HG03135 (cell line): ENCODE results near the gene COL4A2.

Source experiments
- ATAC-seq: cut with Tn5 transposase; IDR thresholded peaks from one replicate; pipeline ENCODE4 v1.9.1; 2021; ENCODE audit warnings: mild to moderate bottlenecking, moderate library complexity; ENCODE audit not compliant: unreplicated experiment

COL4A2 gene

DNA sequence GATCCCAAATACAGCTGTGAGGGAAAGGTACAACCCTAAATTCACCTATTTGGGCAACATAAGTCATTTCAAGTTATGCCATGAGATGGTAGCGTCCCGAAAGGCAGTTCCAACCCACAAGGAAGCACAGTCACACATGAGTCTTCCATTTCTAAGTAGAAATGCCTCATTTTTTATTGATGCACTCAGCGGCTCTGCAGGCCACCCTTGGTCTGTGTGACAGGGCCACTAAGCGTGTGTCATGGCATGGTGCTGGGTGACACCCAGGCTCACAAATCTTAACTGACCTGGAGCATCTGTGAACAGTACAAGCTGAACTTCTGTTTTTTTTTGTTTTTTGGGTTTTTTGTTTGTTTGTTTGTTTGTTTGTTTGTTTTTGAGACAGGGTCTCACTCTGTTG lies 239.3 kb downstream of the COL4A2 start:
- no peak for ATAC-seq

DNA sequence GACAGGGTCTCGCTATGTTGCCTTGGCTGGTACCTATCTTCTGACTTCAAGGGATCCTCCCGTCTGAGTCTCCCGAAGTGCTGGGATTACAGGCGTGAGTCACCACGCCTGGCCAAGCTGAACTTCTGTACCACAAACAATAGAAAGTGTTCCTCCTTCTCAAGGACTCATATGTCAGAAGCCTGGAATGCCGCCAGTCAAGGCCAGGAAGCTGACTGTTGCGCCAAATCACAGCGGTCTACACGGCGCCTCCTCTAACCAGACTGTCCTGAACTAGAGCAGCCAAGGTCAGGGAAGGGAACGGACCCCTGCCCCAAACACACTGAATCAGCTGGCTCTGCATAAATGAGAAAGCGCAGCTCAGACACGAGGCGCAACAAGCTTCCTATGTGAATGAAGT lies 239.8 kb downstream of the COL4A2 start:
- no peak for ATAC-seq

DNA sequence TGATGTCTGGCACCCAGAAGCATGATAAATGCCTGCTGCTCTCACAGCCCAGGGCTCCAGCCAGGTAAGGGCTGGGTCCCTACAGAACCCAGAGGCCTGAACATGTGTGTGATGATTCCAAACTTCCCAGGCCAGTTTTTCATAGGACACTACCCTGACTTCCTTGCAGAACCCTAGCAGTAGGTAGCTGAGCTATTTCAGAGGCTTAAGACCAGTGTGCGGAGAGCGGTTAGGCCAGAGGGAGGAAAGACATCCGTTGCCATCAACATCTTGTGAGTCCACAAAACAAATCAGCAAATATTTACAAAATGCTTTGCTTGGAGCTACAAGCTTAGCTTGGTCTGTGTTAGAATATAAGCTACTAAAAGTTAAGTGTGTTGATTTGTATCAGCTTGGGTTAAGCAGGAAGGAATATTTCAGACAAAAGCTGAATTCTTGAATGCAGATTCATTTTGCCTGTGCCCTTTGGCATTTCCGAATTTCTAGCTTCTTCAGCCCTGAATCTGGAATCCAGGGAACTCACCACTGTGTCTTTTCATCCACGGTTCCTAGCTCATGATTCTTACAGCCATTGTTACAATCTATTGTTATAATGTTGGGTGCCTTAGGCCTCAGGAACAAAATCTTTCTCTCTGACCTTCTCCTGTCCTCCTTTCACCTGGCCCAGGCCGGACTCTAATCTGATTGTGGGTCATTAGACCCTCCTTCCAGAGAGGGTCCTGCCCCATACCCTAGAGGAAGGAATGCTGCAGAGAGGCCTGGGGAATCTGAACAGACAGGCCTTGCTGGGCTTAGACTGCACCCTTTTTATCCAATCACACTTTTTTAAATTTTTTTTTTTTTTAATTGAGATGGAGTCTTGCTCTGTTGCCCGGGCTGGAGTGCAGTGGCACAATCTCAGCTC lies 242.1 kb downstream of the COL4A2 start:
- ATAC-seq: no peak

DNA sequence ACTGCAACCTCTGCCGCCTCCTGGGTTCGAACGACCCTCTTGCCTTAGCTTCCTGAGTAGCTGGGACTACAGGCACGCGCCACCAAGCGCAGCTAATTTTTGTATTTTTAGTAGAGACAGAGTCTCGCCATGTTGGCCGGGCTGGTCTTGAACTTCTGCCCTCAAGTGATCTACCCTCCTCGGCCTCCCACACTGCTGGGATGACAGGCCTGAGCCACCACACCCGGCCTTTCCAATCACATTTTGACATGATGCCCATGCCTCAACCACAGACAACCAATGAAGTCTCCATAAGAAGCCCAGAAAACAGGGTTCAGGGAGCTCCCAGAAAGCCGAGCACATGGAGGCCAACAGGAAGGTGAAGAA lies 242.7 kb downstream of the COL4A2 start:
- no peak for ATAC-seq

DNA sequence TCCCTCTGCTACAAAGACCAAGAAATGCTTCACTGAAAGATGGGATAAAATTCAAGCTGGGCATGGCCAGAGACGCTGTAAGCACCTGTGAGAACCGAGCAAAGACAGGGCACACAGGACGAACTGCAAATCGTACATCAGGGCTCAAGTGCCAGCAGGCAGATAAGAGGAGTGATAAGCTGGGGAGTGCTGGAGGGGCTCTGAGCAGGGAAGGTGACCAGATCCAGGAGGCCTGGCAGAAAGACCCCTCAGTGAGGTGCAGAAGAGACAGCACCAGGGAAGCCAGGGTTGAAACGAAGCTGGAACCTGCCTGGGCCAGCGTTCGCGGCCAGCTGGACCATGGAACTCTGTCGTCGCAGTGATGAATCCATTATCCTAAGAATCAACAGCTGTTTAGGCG lies 244.2 kb downstream of the COL4A2 start:
- no peak for ATAC-seq

DNA sequence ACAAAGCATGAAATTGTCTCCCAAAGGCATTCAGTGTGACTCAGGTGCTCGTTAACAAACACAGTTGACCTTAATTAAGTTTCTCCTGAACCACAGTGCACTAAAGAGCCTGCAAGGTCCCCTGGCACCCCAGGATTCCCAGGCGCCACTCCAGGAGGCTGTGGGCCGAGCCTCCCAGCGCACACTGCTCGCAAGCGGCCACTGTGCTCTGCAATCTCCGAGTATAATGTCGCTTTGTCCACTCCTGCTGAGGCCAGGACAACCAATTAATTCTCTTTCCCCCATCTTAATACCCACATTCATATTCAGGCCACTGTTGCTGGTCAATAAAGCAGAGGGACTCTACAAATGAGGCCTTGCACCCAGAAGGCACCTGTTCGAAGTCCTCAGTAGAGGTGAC lies 245.7 kb downstream of the COL4A2 start:
- no peak for ATAC-seq

DNA sequence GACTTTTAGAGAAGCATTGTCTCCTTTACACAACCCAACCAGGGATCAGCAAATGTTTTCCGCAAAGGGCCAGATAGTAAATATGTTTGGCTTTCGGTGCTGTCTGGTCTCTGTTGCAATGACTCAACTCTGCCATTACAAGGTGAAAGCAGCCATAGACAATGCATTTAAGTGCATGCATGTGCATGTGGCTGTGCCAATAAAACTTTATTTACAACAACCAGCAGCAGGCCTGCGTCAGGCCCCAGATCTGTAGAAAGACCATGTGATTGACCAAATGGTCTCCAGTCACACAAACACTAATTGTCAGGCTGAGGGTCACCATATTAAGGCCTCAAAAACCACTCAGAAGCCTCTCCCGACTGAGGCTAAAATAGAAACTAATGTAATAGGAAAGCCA lies 246.3 kb downstream of the COL4A2 start:
- ATAC-seq: no peak

DNA sequence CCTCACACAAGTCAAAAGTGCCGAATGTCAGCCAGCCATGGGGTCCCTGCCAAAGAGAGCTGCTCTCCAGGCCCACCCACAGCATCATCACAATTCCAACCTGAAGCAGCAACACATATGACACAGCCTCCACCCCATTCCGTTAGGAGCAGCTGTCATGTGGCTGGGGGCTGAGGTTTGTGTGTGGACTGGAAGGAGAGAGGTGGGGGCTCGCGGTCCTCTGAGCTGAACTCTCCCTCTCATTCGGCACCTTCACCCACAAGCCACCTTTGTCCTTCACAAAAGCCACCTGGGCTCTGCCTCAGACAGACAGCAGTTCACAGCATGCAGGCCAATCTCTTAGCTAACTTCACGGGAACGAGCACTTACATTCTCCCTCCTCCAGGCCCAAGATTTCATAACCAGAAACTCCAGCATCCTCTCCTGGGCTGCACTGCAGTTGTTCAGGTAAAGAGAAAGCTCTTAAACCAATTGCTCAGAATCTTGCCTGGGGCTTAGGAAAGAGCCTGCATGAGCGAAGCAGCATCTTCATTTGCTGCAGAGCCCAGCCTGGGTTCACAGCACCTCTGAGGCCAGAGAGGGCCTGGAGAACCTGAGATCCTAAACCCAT lies 247.2 kb downstream of the COL4A2 start:
- ATAC-seq: no peak

DNA sequence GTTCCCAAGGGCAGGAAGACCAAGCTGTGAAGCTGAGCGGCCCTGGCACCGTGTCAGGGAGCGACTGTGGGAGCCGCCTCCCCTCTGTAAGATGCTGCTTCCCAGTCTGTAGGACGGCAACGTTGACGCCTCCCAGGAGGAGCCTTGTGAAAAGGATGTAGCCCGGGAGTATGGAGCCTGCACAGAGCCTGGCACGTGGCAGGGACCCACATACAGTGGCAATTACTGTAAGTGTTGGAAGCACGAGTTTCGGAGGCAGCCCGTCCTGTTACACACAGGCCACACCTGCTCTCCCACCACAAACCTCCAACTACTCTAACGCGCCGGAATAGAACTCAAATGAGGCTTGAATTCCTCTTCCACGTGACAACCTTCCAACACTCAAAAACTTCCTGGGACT lies 247.9 kb downstream of the COL4A2 start:
- ATAC-seq: no peak

DNA sequence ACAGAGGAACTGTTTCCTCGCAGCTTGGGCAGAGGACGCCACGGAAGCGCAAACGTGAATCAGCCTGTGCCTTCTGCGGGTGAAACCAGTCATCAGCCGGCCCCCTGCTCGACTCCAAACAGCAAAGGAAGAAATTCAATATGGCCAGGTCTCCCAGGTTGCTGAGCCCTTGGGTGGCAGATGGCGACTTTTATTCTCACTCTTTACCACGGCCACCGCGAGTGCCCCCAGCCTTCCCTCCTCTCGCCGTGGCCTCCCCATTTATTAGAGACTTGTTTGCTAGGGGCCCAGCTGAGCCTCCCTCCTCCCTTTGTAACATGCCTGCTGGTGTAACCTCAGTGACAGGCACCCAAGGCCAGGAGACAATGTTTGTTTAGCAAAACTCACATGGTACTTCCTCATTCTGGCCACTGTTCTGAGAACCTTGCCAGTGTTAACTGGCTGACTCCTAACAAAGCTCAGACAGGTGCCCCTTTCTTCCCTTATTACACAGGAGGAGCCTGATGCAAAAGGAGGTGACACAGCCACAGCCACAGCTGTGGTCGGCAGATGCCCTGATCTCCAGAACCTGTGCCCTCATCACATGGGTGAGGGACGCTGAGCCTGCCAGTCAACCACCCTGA lies 248.6 kb downstream of the COL4A2 start:
- ATAC-seq: no peak

DNA sequence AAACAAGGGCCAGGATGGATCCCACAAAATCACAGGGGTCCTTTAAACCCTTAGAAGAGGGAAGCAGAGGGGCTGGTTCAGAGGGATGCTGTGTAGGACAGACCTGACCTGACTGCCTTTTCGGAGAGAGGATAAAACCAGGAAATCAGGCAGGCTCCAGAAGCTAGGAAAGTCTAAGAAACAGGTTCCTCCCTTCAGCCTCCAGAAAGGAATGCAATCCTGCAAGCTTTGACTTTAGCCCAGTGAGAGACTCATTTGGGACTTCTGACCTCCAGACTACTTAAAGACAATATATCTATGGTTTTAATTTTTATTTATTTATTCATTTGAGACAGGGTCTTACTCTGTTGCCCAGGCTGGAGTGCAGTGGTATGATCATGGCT lies 249.1 kb downstream of the COL4A2 start:
- no peak for ATAC-seq

DNA sequence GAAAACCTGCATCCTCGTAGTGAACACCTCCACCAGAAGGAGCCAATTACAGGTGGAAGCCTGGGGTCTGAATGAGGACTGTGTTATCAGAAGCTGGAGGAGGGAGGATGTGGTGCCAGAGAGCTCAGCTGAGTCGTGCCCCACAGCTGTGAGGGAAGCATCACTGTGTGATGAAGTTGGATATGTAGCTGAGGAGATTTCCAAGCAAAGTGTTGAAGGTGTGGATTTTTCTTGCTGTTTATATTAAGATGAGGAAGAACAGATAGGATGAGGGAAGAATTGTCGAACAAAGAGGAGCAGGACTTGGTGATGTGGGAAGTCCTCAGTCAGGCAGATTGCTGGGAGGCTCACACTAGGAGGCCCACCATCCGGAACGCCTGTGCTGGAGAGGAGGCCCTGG lies 250.0 kb downstream of the COL4A2 start:
- no peak for ATAC-seq

DNA sequence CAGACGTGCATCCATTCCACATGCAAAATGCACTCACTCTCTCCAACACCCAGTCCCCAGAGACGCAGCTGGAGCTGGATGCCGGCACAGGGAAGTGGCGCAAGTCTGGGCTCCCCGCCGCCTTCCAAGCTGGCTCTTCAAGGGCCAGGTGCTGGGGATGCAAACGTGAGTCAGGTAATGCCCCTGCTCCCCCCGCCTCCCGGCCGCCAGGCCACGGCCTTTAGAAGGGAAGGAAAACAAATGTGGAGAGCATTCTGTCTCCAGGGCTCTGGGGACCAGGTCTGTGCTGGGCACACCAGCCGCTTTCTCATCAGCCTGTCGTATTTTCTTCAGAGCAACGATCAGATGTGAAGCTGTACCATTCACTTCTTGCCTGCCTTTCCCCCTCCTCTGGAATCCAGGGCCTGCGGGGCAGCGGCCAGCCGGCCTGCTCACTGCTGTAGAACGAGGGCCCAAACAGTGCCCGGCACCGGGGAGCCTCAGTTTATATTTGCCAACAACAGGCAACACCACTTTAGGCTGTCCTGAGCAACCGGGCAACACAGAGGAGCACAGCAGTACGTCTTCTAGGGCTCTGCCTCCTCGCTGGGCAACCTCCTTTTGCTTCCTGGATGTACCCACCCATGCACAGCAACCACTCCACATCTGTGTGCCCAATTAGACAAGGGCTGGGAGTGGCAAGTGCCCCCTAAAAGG lies 250.7 kb downstream of the COL4A2 start:
- no peak for ATAC-seq

DNA sequence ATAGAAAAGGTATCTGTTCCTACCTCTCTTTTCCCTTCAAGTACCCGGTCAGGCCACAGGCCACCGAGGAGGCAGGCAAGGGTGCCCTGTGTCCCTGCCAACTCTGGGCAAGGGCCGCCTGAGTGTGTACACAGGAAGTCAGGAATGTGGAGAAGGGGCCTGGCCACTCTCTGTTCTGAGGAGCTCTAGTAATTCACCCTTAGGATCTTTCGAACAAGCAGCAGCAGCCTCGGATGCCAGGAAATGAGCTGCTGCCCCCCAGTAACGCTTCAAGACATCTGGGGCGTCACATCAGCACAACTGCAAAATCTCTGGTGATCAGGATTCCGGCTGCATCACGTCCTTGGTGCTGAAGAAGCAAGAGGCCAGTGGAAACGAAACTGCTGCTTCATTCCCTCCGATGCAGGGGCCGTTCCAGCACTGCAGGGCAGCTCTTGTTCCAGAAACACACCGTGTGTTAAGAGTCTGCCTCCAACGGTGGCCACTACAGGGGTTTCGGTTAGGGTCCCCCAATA lies 252.4 kb downstream of the COL4A2 start:
- ATAC-seq: no peak

DNA sequence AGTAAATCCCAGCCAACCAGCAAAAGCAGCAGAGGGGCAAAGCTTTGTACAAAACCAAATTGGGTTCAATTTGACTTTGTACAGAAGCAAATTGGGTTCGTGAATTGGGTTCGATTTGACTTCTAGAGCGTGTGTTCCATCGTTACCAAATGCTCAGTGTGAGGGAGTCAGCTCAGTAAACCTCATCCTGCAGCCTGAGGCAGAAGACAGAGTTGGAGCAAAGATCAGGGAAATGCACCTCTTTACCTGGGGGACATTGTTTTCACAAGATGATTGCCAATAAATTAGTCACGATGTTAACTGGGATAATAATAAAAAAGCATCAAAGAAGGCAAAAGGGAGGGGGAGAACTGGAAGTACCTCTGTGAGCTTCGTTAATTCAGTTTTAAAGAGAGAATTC lies 252.9 kb downstream of the COL4A2 start:
- ATAC-seq: no peak

DNA sequence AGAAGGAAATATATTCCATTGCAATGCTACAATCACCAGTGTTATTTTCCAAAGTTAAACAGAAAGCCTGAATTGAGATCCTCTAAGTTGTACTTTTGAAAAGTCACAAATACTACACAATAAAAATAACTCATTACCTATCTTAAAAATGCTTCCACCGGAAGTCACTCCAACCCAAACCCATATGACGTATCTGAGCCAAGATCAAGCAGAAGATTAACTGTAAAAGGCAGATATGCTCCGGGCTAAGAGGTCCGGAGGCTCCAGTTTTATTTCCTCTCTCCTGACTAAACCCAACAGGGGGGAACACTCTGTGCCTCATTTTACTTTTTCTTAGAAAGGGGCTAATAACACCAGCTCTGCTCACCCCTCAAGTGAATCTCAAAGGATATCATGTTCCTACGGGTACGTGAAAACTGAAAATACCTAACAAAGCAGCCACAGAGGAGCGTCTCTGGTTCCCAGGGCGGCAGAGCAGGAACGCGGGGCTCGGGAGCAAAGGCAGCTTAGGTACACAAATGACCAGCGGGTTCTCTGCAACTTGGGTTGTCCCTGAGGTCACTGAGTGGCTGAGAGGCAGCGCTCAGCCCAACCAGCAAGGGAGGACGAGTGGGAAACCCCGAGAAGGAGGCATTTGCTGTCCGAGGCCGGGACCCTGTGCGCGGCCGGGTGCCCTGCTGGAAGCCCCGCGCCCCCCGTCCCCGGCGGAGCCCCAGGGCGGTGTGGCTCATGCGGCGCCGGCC lies 253.7 kb downstream of the COL4A2 start:
- ATAC-seq: peak; percentile 24

DNA sequence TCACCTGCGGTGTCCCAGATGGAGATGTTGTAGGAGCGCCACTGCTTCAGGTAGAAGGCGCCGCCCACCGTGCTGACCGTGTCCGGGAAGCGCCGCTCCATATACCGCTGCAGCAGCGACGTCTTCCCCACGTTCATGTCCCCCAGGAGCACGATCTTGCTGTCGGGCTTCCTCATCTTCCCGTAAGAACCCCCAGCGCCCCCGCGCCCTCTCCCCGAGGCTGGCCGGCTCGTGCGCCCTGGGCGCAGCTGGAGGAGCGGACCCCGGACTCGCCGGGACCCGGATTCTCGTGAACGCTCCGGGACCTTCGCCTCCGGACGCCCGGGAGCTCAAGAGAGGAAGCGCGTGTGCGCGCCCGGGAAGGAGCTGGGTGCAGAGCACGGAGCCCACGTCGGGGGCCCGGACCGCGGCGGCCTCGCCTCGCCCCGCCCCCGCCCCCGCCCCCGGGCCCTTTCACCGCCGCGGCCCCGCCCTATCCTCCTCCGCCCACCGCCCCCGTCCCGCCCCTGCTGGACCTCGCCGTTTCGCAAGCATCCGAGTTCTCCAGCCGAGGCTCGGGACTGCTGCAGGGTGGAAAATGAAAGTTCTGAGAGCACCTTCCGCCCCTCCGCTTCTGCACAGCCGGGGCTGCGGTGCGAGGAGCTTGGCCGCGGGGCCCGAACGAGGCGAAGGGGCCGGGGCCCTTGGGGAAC lies 254.4 kb downstream of the COL4A2 start, which contains the start of gene RAB20:
TSS of gene RAB20 (minus strand) at position 379 of the 692 bp plus-strand sequence. CDS start at position 176, 203 bp downstream.
- ATAC-seq: peak; percentile 74

DNA sequence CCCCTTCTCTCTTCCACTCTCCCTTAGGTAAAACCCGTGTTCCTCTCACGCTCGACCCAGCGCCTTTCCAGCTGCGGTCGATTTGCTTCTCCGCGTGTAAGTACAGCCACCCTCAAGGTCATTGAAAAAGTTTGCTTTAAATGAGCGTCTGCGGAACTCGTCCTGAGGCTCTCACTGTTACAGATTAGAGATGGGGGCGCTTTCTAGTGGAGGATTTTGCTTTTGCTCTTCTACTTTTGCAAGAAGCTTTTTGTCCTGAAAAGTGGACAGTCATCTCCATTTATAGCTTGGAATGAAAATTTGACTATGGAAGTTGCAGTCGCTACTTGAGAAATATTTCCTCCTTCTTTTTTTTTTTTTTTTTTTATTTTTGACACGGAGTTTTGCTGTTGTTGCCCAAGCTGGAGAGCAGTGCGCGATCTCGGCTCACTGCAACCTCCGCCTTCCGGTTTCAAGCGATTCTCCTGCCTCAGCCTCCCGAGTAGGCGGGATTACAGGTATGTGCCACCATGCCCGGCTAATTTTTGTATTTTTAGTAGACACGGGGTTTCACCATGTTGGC lies 255.0 kb downstream of the COL4A2 start:
- no peak for ATAC-seq
